ENCODE results near the gene ADGRV1. TPM values are rescaled to one million over a fixed set of nuclear protein-coding genes. Genes with fewer than 3 reads are reported as not detected.

The ADGRV1 gene
- total and polyA plus RNA-seq, 9 of the 15 experiments (the other 6 are each of a cell fraction or from before 2014, with no cell fraction given): 21.7 to 156 (median 58.2) TPM

- no peak overlapping the region for H2AFZ ChIP-seq (ENCODE audit: low read depth, low read length)
- no peak for DNase-seq (ENCODE audit: extremely low read depth in 1 of 4, low spot score in 3 of 4)
- no peaks in the 10 kb centered on the region for H4K20me1 ChIP-seq (replicated peaks; ENCODE audit: control insufficient read depth, insufficient read depth, low read length)
- H3K4me2 ChIP-seq (ENCODE audit: insufficient read depth, low read length): no peak overlapping the region
- in situ Hi-C loops (cut with MboI): no loop called here
- TF ChIP-seq CREB1 (IDR thresholded peaks at IDR 0.05): no peak
- no peak for TF ChIP-seq CREB1 (CRISPR knock-in tag; IDR thresholded peaks at IDR 0.05)
- no peak for TF ChIP-seq HDAC8 (tag; IDR thresholded peaks at IDR 0.05)
- no peak for TF ChIP-seq ZNF589 (CRISPR knock-in tag; IDR thresholded peaks at IDR 0.05; ENCODE audit: low read depth)
- TF ChIP-seq ZNF431 (CRISPR knock-in tag; IDR thresholded peaks at IDR 0.05): no peak
- no peak for TF ChIP-seq PHB (CRISPR knock-in tag; IDR thresholded peaks at IDR 0.05)
- no peak for TF ChIP-seq PURB (CRISPR knock-in tag; IDR thresholded peaks at IDR 0.05; ENCODE audit: low read depth)
- no peak for TF ChIP-seq ZNF586 (CRISPR knock-in tag; conservative IDR thresholded peaks at IDR 0.05)
- no peak for TF ChIP-seq FOXJ3 (CRISPR knock-in tag; IDR thresholded peaks at IDR 0.05)
- no peak for TF ChIP-seq FOSL1 (tag; conservative IDR thresholded peaks at IDR 0.05)
- no peak for TF ChIP-seq PHTF2 (CRISPR knock-in tag; IDR thresholded peaks at IDR 0.05)
- no peak for TF ChIP-seq MTA1 (IDR thresholded peaks at IDR 0.05; ENCODE audit: borderline replicate concordance)
- TF ChIP-seq ZNF280B (CRISPR knock-in tag; IDR thresholded peaks at IDR 0.05): no peak
- no peak for TF ChIP-seq ZNF398 (CRISPR knock-in tag; IDR thresholded peaks at IDR 0.05)
- no peaks in the 10 kb centered on the region for H3K9me3 ChIP-seq (replicated peaks; ENCODE audit: control insufficient read depth, insufficient read depth, low read depth, low read length)
- peaks cover 13% of the 10 kb centered on the region; the same call in 2 of the 3 replicates for H3K36me3 ChIP-seq (ENCODE audit: control insufficient read depth, insufficient read depth, low read length)
- H3K4me3 ChIP-seq: no peak overlapping the region
- WGBS (ENCODE audit: insufficient coverage, low coverage, missing lambda C conversion rate): 39% methylated on average over 2 of the region's 2 CpGs
- no peaks in the 10 kb centered on the region for H3K79me2 ChIP-seq (ENCODE audit: control insufficient read depth, insufficient read depth, low read length)
- H3K27ac ChIP-seq (ENCODE audit: extremely low read depth, low read depth, low read length): no peak overlapping the region
- H3K9ac ChIP-seq (ENCODE audit: insufficient read depth in 1 of 2, low read depth in 2 of 2, low read length in 2 of 2): no peak overlapping the region
- no peak for ATAC-seq
- ChIA-PET POLR2A (interaction anchor here (0.5 kb wide), 1 partner anchor 51 kb away, joined by 6 read pairs; no protein-coding TSS in a partner anchor), CTCF (ENCODE audit: low intra/inter-chr PET ratio) (no interaction called here)
- no peaks in the 10 kb centered on the region for H3K9me1 ChIP-seq (ENCODE audit: control insufficient read depth, insufficient read depth, low read length)
- no peak for FAIRE-seq
- BruUV-seq (replicated peaks): no TSS peak
- intact Hi-C loops (cut with micrococcal nuclease): no loop called here
- H3K27me3 ChIP-seq (ENCODE audit: control insufficient read depth in 2 of 2, insufficient read depth in 2 of 2, low read length in 2 of 2): no peaks in the 10 kb centered on the region
- no peaks in the 10 kb centered on the region for H3K4me1 ChIP-seq (replicated peaks in 1 of 2; ENCODE audit: control insufficient read depth in 2 of 2, insufficient read depth in 2 of 2, low read length in 2 of 2)
These were observed 340.5 kb downstream of the ADGRV1 start for GRCh38 chr5:90899014-90899604.

All from K562 (cell line).